EH (cell line): Measurements from ENCODE around the gene TMCC1.
"Not testable (repeated sequence)": the region's sequence is repeated elsewhere in the genome, so short reads cannot be mapped to it uniquely, and the experiment has no call there.

Experiments used
- DNase-seq: peaks from one replicate; pipeline ENCODE4 v3.0.0-alpha.2; 2015; ENCODE audit warnings: low read depth

Gene TMCC1

DNA sequence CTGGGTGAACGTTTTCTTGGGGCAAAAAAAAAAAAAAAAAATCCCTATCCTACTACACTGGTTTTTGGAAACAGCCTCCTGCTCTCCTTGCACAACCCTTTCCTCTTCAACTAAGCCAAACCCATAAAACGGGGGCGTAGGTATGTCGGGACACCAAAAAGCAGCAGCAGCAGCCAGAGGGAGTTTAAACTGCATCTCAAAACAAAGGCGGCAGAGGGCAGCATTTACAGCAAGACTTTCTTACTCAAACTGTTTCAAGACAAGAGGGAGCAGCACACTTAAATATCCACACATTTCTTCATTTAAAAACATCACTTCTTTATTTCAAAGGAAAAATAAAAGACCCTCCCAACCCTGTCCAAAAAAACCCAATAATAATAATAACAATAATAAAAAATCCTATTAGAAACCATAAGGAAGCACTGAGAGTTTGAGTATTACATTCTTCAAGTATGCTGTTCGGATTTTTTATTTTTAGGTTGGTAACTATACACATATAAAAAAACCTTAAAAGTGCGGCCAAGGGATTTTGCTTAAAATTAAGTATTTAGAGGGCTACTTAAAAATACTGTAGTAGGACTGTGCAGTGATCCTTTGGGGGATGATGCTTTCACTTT is 243.1 kb downstream of the TMCC1 start:
- DNase-seq, result peak; percentile 81

DNA sequence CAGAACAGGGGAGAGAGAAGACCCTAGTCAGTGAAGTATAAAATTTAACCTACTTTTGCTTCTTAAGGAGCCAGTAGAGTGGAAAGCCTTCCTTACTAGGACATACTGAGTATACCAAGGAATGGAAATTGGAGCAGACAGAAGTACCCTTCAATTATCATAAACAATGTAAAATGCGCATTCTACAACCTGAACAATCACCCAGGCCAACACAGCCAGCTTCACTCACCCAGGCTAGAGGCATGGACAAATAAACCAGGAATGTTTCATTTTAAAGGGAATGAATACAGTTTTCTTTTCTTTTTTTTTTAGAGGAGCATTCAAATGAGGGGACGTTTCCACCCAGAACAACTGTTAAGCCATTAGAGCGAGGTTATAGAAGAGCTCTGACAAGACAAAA is 245.1 kb downstream of the TMCC1 start:
- DNase-seq, result no peak

GRCh38 chr3:129645286-129645685 is 248.2 kb downstream of the TMCC1 start:
- DNase-seq, result no peak

- no peak for DNase-seq
Measured at GRCh38 chr3:129644836-129645235, 248.7 kb downstream of the TMCC1 start.

DNA sequence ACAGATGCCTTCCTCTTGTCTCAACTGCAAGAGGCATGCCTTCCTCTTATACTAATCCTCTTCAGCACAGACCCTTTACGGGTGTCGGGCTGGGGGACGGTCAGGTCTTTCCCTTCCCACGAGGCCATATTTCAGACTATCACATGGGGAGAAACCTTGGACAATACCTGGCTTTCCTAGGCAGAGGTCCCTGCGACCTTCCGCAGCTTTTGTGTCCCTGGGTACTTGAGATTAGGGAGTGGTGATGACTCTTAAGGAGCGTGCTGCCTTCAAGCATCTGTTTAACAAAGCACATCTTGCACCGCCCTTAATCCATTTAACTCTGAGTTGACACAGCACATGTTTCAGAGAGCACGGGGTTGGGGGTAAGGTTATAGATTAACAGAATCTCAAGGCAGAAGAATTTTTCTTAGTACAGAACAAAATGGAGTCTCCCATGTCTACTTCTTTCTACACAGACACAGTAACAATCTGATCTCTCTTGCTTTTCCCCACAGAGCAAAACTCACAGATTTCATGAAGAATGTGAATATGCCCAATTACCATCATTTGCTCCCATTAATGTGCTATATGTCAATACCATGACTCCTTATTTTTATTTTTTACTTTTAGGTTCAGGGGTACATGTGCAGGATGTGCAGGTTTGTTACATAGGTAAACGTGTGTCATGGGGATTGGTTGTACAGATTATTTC is 251.8 kb downstream of the TMCC1 start:
- DNase-seq, result not testable (repeated sequence)

DNA sequence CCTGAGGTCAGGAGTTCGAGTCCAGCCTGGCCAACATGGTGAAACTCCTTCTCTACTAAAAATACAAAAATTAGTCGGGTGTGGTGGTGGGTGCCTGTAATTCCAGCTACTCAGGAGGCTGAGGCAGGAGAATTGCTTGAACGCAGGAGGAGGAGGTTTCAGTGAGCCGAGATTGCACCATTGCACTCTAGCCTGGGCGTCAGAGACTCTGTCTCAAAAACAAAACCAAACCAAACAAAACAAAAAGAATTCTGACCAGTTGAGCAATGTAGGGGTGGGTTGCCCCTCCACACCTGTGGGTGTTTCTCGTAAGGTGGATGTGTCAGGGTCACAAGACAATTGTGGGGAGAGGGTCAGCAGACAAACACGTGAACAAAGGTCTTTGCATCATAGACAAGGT is 252.5 kb downstream of the TMCC1 start:
- not testable (repeated sequence) for DNase-seq

- no peak for DNase-seq
Measured at GRCh38 chr3:129638481-129638880, 255.0 kb downstream of the TMCC1 start.

DNA sequence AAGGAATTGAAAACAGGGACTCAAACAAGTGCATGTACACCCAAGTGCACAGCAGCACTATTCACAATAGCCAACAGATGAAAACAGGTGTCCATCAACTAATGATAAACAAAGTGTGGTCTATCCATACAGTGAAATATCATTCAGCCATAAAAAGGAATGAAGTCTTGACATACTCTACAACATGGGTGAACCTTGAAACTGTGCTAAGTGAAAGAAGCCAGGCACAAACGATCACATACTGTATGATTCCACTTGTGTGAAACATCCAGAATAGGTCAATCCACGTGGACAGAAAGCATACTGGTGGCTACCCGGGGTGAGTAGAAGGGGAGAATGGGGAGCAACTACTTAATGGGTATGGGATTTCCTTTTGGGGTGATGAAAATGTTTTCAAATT is 257.4 kb downstream of the TMCC1 start:
- DNase-seq, result no peak

DNA sequence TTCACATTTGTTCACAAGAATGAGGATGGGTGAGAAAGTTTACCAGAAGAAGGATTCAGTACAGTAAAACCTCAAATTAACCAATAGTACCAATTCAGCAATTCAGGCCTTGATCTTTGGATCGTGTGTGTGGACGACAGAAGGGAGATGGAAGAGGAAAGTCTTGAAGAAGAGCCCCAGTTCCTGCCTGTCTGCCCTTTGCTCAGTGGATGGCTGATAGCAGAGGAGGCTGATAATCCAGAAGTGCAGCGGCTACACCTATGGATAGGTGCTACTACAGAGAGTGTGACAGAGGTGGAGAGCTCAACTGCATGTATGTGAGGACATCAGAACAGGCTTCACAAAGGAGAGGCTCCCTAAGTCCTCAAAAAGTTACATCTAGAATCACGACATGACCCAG is 257.9 kb downstream of the TMCC1 start:
- DNase-seq, result no peak

GRCh38 chr3:129633751-129634481 is 259.6 kb downstream of the TMCC1 start:
- DNase-seq, result no peak

DNA sequence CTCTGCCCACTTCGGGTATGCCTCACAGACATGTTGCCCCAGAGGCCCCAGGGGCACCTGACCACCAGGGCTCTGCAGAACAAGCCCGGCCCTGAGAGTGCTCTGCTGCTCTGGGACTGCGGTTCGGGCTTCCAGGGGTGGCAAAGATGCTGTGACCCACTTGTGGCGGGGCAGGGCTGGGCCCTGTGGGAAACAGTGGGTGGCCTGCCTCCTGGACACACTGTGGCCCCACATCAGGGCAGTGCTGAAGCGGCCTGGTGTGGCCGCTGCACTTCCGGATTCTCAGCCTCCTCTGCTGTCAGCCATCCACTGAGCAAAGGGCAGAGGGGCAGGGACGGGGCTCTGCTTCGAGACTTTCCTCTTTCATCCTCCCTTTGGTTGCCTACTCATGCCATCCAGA is 260.5 kb downstream of the TMCC1 start:
- no peak for DNase-seq

DNA sequence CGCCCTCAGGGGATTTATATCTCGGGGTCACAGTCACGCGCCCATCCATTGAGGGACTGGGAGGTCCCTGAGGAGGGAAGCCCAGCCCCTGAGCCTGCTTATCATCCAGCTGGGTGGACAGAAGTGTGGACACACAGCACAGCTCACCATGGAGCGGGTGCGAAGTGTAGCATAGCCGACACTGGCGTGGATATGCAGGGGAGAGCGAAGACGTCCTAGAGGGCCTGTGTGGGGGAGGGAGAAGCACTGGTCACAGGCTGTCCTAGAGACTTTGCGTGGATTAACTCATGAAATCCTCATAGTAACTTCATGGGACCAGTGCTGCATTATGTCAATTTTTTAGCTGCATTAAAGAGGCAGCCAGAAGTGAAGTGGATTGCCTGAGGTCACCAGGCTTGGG is 261.0 kb downstream of the TMCC1 start:
- DNase-seq, result no peak

DNA sequence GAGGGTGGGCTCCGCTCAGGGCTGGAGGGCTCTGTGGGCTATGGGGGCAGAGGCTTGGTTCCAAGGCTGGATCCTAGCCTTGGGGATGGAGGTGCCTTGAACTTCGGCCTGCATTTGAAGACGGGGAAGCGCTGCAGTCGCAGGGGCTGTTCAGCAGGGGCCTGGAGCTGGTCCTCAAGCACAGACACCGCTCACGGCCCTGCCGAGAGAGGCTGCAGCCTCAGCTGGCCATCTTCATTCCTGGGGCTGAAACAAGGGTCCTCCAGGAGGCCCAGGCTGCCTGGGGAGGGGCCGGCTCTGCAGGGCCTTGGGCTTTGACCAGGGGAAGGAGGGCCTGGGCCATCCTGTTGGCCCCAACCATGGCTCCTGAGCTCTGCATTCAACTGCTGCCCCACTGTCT is 261.5 kb downstream of the TMCC1 start:
- DNase-seq, result no peak

DNA sequence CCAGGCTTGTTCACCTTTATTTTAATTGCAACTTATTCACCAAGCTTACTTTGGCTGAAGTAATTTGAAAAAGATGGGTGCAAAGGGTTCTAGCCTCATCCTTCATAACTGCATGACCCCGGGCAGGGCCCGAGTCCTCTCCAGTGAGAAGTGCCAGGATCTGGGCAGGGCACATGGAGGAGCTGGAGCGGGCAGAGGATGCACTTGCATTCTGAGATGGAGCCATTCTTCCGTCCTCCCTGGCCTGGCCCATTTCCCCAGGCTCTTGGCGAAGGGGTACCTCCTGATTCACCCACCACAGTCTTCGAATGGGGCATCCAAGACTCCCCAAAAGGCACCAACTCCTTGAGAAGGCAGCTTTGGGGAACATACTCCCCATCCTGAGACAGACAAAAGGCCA is 264.5 kb downstream of the TMCC1 start:
- no peak for DNase-seq

DNA sequence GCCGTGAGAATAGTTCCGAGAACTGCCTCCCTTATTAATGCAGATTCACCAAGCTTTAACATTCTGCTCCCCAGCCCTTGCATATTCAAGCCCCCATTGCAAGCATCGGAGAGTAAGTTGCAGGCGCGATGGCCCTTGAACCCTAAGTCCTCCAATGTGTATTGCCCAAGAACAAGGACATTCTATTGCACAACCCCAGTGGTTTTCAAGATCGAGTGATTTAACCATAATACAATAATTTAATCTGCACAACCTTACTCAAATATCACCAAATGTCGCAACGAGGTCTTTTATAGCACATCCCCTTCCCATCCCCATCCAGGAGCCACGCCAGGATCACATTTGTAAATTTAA is 265.4 kb downstream of the TMCC1 start:
- DNase-seq, result no peak

DNA sequence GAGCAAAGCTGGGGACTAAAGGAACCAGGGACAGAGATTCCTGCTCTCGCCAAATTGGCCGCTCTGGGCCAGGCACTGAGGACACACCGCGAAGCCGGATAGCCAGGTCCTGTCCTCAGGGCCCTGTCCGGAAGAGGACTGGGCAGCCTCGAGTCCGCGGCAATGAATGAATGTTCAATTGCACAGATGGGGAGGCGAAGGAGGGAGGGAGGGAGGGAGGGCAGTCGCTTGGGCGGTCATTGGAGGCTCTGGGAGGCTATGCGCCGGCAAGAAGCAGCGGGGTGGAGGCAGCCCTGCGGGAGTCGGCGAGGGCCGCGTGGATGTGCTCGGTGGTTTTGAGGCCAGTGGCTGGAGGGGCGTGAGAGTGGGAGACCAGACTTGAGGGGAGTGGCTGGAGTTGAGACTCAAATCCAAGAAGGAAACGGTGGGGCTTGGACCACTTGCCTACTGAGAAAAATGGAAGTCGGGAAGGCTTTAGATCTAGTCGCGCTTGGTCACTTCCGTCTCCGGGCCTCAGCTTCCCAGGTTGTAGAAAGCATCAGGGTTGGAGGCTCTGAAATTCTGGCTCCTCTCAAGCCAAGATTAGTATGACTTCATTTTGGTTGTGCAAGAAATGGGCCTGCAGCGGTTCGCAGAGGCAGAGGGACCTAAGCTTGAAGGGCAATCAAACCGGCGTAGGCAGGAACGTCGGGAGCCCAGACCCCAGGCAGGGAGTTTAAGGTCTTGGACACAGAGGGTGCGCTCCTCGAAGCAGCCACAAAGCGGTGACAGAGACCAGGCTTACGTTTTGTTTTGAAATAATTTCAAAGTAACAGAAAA is 266.0 kb downstream of the TMCC1 start:
- peak; percentile 80 for DNase-seq

DNA sequence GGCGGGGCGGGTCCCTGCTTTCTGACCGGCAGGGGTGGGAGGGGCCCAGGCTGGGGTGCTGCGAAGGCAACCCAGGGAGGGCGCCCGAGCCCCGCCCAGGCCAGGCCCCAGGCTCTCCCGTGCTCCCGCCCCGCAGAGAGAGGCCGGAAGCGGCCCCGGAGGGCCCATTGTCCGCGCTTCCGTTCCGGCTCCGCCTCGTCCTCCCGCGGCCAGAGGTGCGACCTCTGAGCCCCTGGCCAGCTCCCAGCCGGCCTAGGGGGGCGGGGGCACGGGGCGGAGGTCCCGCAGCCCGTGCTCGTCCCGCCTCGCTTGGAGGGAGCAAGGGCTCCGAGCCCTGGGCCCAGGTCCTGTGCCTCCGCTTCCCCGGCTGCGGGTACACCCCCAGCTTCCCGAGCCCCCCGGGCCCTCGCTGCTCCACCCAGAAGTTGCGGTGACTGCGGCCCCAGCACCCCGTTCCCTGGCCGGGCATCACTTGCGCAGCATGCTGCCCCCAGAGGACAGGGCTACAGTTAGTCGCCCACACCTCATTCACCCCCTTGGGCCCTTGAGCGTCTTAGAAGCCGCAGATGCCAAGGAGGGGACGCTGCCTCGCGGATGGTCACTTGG is 266.7 kb downstream of the TMCC1 start:
- DNase-seq, result peak; percentile 89

- no peak for DNase-seq
Measured at GRCh38 chr3:129625072-129625874, 268.2 kb downstream of the TMCC1 start.

GRCh38 chr3:129624347-129625071 is 269.0 kb downstream of the TMCC1 start:
- peak; percentile 64 for DNase-seq

- DNase-seq, result no peak
Measured at GRCh38 chr3:129623447-129624118, 269.9 kb downstream of the TMCC1 start.
